ENCODE data around the gene ZDHHC7. TPM values are rescaled to one million over a fixed set of nuclear protein-coding genes. Genes with fewer than 3 reads are reported as not detected.

The ZDHHC7 gene
- total RNA-seq, 3 donors from 2014 or later, result 38.7 to 69.6 (median 41.1) TPM

- Histone ChIP-seq H3K36me3 (no peaks in the 10 kb centered on the region), H3K4me1 (peaks cover 0 to 3% of the 10 kb centered on the region in 2 donors), H3K27me3 (no peaks in the 10 kb centered on the region), H3K4me3 (no peak overlapping the region), H3K9me3 (no peaks in the 10 kb centered on the region), H3K27ac (peak overlapping the region in 1 of 2 donors; percentile 23)
- intact Hi-C loops (cut with DNase I; ENCODE audit: low total_unique reads), result no loop called here
- TF ChIP-seq POLR2AphosphoS5 (IDR thresholded peaks at IDR 0.05), result no peak
- TF ChIP-seq, protein P1, sequence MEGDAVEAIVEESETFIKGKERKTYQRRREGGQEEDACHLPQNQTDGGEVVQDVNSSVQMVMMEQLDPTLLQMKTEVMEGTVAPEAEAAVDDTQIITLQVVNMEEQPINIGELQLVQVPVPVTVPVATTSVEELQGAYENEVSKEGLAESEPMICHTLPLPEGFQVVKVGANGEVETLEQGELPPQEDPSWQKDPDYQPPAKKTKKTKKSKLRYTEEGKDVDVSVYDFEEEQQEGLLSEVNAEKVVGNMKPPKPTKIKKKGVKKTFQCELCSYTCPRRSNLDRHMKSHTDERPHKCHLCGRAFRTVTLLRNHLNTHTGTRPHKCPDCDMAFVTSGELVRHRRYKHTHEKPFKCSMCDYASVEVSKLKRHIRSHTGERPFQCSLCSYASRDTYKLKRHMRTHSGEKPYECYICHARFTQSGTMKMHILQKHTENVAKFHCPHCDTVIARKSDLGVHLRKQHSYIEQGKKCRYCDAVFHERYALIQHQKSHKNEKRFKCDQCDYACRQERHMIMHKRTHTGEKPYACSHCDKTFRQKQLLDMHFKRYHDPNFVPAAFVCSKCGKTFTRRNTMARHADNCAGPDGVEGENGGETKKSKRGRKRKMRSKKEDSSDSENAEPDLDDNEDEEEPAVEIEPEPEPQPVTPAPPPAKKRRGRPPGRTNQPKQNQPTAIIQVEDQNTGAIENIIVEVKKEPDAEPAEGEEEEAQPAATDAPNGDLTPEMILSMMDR (IDR thresholded peaks at IDR 0.05), result peak in 1 of 3 donors; percentile 13
- no peak for DNase-seq (ENCODE audit: low spot score in 2 of 2)
These were observed 28.9 kb downstream of the ZDHHC7 start for GRCh38 chr16:84982434-84982833.

- Histone ChIP-seq H3K9me3 (no peaks in the 10 kb centered on the region), H3K27me3 (no peaks in the 10 kb centered on the region), H3K4me3 (no peak overlapping the region), H3K27ac (no peak overlapping the region), H3K36me3 (no peaks in the 10 kb centered on the region), H3K4me1 (peaks cover 0 to 5% of the 10 kb centered on the region in 2 donors)
- intact Hi-C loops (cut with DNase I; ENCODE audit: low total_unique reads), result no loop called here
- no peak for DNase-seq (ENCODE audit: low spot score in 2 of 2)
- TF ChIP-seq POLR2A (IDR thresholded peaks at IDR 0.05) (no peak), POLR2AphosphoS5 (IDR thresholded peaks at IDR 0.05) (no peak)
- TF ChIP-seq, protein P1 (IDR thresholded peaks at IDR 0.05), result no peak
These were observed 31.8 kb downstream of the ZDHHC7 start for GRCh38 chr16:84979516-84979915.

DNA sequence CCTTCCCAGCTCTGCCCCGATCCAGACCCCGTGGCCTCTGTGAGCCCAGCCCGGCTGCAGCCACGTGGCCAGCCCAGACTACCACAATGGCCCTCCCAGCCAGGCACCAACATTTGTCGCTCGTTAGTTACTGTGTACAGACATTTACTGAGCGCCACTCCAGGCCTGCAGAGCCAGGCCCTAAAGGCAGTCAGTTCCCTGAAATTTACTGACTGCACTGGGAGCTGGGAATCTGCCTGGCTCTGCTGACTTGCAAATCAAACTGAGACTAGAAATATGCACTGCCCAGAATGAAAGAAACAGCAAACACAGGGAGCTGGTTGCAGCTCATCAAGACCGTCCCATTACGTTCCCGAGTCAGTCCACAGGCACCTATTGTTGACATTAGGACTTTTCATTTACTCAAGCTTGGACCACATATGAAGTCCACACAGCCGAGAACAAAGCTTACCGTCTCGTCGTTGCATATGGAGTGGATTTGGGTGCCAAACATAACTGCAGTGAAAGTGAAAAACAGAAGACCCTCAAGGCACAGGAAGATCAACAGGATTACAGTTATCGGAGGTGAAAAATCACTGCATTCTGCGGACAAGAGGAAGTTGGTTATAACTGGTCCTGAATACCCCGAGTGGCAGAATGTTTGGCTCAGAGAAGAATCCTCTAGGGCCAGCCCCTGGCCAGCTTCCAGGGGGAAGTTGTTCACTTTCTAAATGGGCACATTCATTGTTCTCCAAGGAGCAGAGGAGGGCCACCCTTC is 34.5 kb downstream of the ZDHHC7 start:
- H3K27me3 ChIP-seq, result no peaks in the 10 kb centered on the region
- intact Hi-C loops (cut with DNase I; ENCODE audit: low total_unique reads), result no loop called here

DNA sequence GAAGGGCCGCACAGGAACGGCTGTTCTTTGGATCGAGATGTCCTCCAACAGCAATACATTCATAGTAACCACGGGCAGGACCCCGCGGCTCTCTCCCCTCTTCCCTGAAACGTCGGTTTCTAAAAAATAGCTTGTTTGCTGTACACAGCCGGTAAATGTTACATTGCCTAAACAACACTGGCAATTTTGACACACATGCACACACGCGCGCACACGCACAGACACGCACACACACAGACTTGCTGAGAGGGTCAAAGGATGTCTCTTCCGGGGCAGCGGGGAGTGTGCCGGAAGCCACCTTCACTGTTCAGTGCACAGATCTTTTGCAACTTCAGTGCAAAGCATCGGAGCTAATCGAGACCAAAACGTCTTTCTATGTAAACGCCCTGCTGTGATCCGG is 35.8 kb downstream of the ZDHHC7 start:
- DNase-seq (ENCODE audit: low spot score in 2 of 2), result no peak
- TF ChIP-seq POLR2A (IDR thresholded peaks at IDR 0.05) (no peak), POLR2AphosphoS5 (IDR thresholded peaks at IDR 0.05) (no peak)
- TF ChIP-seq, protein P1 (IDR thresholded peaks at IDR 0.05), result no peak
- intact Hi-C loops (cut with DNase I; ENCODE audit: low total_unique reads), result no loop called here
- Histone ChIP-seq H3K27me3 (no peaks in the 10 kb centered on the region), H3K4me1 (peaks cover 0 to 5% of the 10 kb centered on the region in 2 donors), H3K27ac (no peak overlapping the region), H3K36me3 (no peaks in the 10 kb centered on the region), H3K9me3 (no peaks in the 10 kb centered on the region), H3K4me3 (no peak overlapping the region)

More for the DNA sequence above, 34.5 kb downstream of the ZDHHC7 start:
- peak; percentile 64 to 68 for DNase-seq (ENCODE audit: low spot score in 2 of 2)
- no peak overlapping the region for H3K4me3 ChIP-seq
- no peaks in the 10 kb centered on the region for H3K36me3 ChIP-seq
- peak overlapping the region; percentile 39 to 52 for H3K27ac ChIP-seq
- no peaks in the 10 kb centered on the region for H3K9me3 ChIP-seq
- H3K4me1 ChIP-seq, result peaks cover 0 to 5% of the 10 kb centered on the region in 2 donors
- TF ChIP-seq POLR2AphosphoS5 (IDR thresholded peaks at IDR 0.05), result peak in 1 of 3 donors; percentile 22
- no peak for TF ChIP-seq POLR2A (IDR thresholded peaks at IDR 0.05)

GRCh38 chr16:84975066-84975465 is 36.3 kb downstream of the ZDHHC7 start:
- no peak overlapping the region for H3K27ac ChIP-seq
- intact Hi-C loops (cut with DNase I; ENCODE audit: low total_unique reads), result no loop called here
- TF ChIP-seq POLR2A (IDR thresholded peaks at IDR 0.05) (no peak), POLR2AphosphoS5 (IDR thresholded peaks at IDR 0.05) (no peak)
- TF ChIP-seq, protein P1 (IDR thresholded peaks at IDR 0.05), result no peak
- peaks cover 0 to 5% of the 10 kb centered on the region in 2 donors for H3K4me1 ChIP-seq
- no peak for DNase-seq (ENCODE audit: low spot score in 2 of 2)
- no peaks in the 10 kb centered on the region for H3K9me3 ChIP-seq
- H3K36me3 ChIP-seq, result no peaks in the 10 kb centered on the region
- no peak overlapping the region for H3K4me3 ChIP-seq
- no peaks in the 10 kb centered on the region for H3K27me3 ChIP-seq
